CD4-positive, alpha-beta memory T cell (primary cell): ENCODE results near the gene CAMSAP1. TPM values are rescaled to one million over a fixed set of nuclear protein-coding genes. Genes with fewer than 3 reads are reported as not detected.
A peak's percentile ranks its signal among the peaks of the same experiment; 100 is the strongest.
"Not testable (repeated sequence)": the region's sequence is repeated elsewhere in the genome, so short reads cannot be mapped to it uniquely, and the experiment has no call there.

Source experiments
- CTCF ChIA-PET: fragments of 350-600 bp; sonication (Branson Sonifier 250); formaldehyde crosslinking; loops from one replicate; lab custom pipeline; 2021; ENCODE audit warnings: inconsistent platforms; ENCODE audit not compliant: partially characterized antibody; lab: Charles Lee
- POLR2A ChIA-PET: fragments of 350-600 bp; sonication (Branson Sonifier 250); formaldehyde crosslinking; loops from one replicate; lab custom pipeline; 2021; ENCODE audit not compliant: partially characterized antibody; lab: Charles Lee
- DNase-seq, 5 donors: peaks; one replicate each; pipeline versions ENCODE4 v3.0.0 to v3.0.0-alpha.2; 2020 to 2022; ENCODE audit warnings: mixed read lengths in 1 of 5
- H3K27ac ChIP-seq: one replicate; pipeline ENCODE4 v1.7.0; 2013; ENCODE audit warnings: low read depth, low read length
- H3K27me3 ChIP-seq: 2 replicates; pipeline ENCODE4 v1.7.0; 2013; ENCODE audit warnings: mild to moderate bottlenecking, low read length, moderate library complexity; ENCODE audit not compliant: insufficient read depth
- H3K36me3 ChIP-seq: 2 replicates; pipeline ENCODE4 v1.7.0; 2013; ENCODE audit warnings: mild to moderate bottlenecking, low read length, moderate library complexity; ENCODE audit not compliant: insufficient read depth
- H3K4me1 ChIP-seq: 2 replicates; pipeline ENCODE4 v1.7.0; 2013; ENCODE audit warnings: mild to moderate bottlenecking, low read length, moderate library complexity; ENCODE audit not compliant: insufficient read depth
- H3K4me3 ChIP-seq, 2 donors: one replicate each; pipeline ENCODE4 v1.7.0; 2013; ENCODE audit warnings: low read length in 2 of 2, mild to moderate bottlenecking in 1 of 2
- H3K9me3 ChIP-seq, 2 donors: one replicate each; pipeline ENCODE4 v1.7.0; 2013; ENCODE audit warnings: low read length in 2 of 2, control low read depth in 1 of 2; ENCODE audit not compliant: control insufficient read depth in 1 of 2
- H3K27ac Mint-ChIP-seq, 7 donors: one replicate each; pipeline ENCODE4 v1.8.0; 2020 to 2021; ENCODE audit warnings: mixed read lengths in 7 of 7, mild to moderate bottlenecking in 6 of 7, inconsistent platforms in 3 of 7, moderate library complexity in 3 of 7
- H3K27me3 Mint-ChIP-seq, 2 donors: one replicate each; pipeline ENCODE4 v1.8.0; 2020 to 2021; ENCODE audit warnings: mixed read lengths in 2 of 2
- H3K36me3 Mint-ChIP-seq, 2 donors: one replicate each; pipeline ENCODE4 v1.8.0; 2020 to 2021; ENCODE audit warnings: mixed read lengths in 2 of 2, inconsistent platforms in 1 of 2, mild to moderate bottlenecking in 1 of 2
- H3K4me1 Mint-ChIP-seq, 4 donors: one replicate each; pipeline ENCODE4 v1.8.0; 2020 to 2021; ENCODE audit warnings: mixed read lengths in 4 of 4, mild to moderate bottlenecking in 1 of 4
- H3K4me3 Mint-ChIP-seq, 8 donors: one replicate each; pipeline ENCODE4 v1.8.0; 2020 to 2021; ENCODE audit warnings: mixed read lengths in 8 of 8, mild to moderate bottlenecking in 7 of 8, moderate library complexity in 6 of 8, inconsistent platforms in 3 of 8
- H3K9me3 Mint-ChIP-seq, 8 donors: one replicate each; pipeline ENCODE4 v1.8.0; 2020 to 2021; ENCODE audit warnings: mixed read lengths in 8 of 8, mild to moderate bottlenecking in 5 of 8, inconsistent platforms in 3 of 8, moderate library complexity in 1 of 8
- intact Hi-C: fragments of 100-400 bp; cut with micrococcal nuclease; formaldehyde crosslinking; loops from one replicate; pipeline ENCODE4 v1.15.1; 2023
- polyA plus RNA-seq, 2 donors: library from polyadenylated mRNA; unstranded; fragments of 300-500 nt; fragmentation: Illumina TruSeq; gene quantifications; one replicate each; pipeline ENCODE4 v1.2.3, GENCODE V29; 2021
- total RNA-seq, 2 experiments: library from RNA; stranded (reverse); gene quantifications; one replicate each; pipeline ENCODE4 v1.2.3, GENCODE V29; 2021

Gene CAMSAP1
- total and polyA plus RNA-seq, 4 experiments from 2014 or later = 0.76 to 51.7 (median 22.5) TPM

DNA sequence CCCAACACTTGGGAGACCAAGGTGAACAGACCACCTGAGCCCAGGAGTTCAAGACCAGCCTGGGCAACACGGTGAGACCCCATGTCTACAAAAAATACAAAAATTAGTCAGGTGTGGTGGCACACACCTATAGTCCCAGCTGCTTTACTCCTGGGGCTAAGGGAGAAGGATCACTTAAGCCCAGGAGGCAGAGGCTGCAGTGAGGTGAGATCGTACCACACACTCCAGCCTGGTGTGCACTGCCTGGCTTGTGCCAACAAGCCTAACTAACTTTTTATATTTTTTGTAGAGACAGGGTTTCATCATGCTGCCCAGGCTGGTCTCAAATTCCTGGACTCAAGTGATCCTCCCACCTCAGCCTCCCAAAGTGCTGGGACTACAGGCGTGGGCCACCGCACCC, 43.5 kb upstream of the CAMSAP1 start:
- H3K4me1 ChIP-seq, H3K27ac Mint-ChIP-seq, DNase-seq, H3K4me1 Mint-ChIP-seq, H3K4me3 ChIP-seq, intact Hi-C loops, H3K9me3 ChIP-seq, H3K27me3 Mint-ChIP-seq, CTCF ChIA-PET, H3K27me3 ChIP-seq, H3K9me3 Mint-ChIP-seq, H3K4me3 Mint-ChIP-seq, H3K27ac ChIP-seq, POLR2A ChIA-PET: not testable (repeated sequence)
- H3K36me3 ChIP-seq = peaks cover 39% of the 10 kb centered on the region
- peaks cover 36 to 59% of the 10 kb centered on the region in 2 donors for H3K36me3 Mint-ChIP-seq

DNA sequence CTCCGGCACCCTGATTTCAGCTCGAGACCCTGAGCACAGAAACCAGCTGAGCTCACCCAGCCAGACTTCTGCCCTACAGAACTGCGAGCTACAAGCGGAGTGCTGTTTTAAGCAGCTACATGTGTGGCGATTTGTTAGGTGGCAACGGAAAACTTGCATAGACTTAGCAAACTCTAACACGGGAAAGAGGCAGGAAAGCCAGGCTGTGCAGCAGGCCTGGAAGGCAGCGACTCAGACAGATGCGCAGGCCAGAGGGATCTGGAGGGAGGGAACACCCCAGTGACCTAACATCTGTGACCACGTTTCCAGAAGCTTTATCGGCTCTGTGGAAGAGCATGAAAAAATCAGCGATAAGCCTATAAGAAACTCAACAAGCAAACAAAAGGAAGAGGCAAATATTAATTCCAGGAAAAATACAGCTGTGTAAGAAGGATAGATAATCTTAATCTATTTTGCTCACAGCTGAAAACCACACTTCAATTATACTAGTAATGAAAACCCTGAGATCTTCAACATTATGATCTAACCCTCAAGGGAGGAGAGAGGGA, 42.9 kb upstream of the CAMSAP1 start:
- H3K9me3 ChIP-seq = no peaks in the 10 kb centered on the region
- H3K27ac Mint-ChIP-seq = peak overlapping the region in 1 of 7 donors; percentile 85
- peaks cover 43 to 65% of the 10 kb centered on the region in 2 donors for H3K36me3 Mint-ChIP-seq
- intact Hi-C loops = no loop called here
- no peaks in the 10 kb centered on the region for H3K27me3 Mint-ChIP-seq
- DNase-seq = no peak
- H3K4me3 Mint-ChIP-seq = no peak overlapping the region
- no peaks in the 10 kb centered on the region for H3K27me3 ChIP-seq
- peaks cover 44% of the 10 kb centered on the region for H3K36me3 ChIP-seq
- ChIA-PET POLR2A (no interaction called here), CTCF (no interaction called here)
- no peaks in the 10 kb centered on the region for H3K4me1 ChIP-seq
- H3K27ac ChIP-seq = no peak overlapping the region
- no peak overlapping the region for H3K4me3 ChIP-seq
- peaks cover 0 to 5% (median 0%) of the 10 kb centered on the region in 4 donors for H3K4me1 Mint-ChIP-seq
- no peaks in the 10 kb centered on the region for H3K9me3 Mint-ChIP-seq

DNA sequence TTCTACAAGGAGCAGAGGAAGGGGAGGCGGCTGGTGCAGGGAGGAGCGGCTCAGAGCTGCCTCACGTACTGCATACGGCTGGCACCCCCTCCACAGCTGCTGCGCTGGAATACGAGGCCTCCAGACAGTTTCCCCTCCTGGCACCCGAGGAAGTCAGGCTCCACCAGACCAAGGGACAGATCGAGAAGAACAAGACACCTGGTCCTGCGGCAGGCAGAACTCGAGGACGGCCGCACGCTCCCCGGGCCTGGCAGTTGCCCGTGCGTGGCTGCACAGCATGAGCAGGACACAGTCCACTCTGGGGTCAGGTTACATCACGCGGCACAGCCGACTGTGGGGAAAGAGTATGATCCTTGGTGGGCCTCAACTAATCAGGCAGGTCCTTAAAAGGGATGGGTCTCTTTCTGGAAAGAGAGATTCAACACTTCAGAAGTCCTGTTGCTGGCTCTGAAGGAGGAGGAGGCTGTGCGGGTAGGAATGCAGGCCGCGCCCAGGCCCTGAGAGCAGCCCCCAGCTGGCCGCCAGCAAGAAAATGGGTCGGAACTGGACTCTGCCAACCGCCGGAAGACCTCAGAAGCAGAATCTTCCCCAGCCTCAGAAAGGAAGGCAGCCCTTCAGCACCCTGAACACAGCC, 42.3 kb upstream of the CAMSAP1 start:
- Mint-ChIP-seq H3K27me3 (no peaks in the 10 kb centered on the region), H3K27ac (no peak overlapping the region), H3K36me3 (peaks cover 47 to 65% of the 10 kb centered on the region in 2 donors), H3K4me1 (peaks cover 0 to 3% (median 0%) of the 10 kb centered on the region in 4 donors), H3K9me3 (no peaks in the 10 kb centered on the region), H3K4me3 (no peak overlapping the region)
- H3K9me3 ChIP-seq = no peaks in the 10 kb centered on the region
- H3K4me1 ChIP-seq = no peaks in the 10 kb centered on the region
- no peak overlapping the region for H3K4me3 ChIP-seq
- ChIA-PET CTCF (no interaction called here), POLR2A (interaction anchor here (0.6 kb wide), 1 partner anchor 96 kb away, joined by 3 read pairs; no protein-coding TSS in a partner anchor)
- no peak overlapping the region for H3K27ac ChIP-seq
- no peaks in the 10 kb centered on the region for H3K27me3 ChIP-seq
- no peak for DNase-seq
- H3K36me3 ChIP-seq = peaks cover 42% of the 10 kb centered on the region
- intact Hi-C loops = no loop called here

DNA sequence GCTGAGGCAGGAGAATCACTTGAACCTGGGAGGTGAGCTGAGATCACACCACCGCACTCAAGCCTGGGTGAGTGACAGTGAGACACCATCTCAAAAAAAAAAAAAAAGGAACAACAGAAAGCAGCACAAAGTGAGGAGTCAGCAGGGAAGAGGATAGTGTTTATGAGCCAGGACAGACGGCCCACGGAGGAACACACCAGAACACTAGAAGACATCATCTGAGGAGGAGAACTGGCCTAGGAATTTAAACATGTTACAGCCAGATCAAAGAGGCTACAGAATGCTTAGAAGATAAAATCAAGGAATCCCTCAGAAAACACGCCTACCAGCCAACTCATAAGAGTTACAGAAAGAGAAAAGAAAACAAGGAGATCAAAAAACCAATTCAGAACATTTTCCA, 41.6 kb upstream of the CAMSAP1 start:
- no peak for DNase-seq
- Histone ChIP-seq H3K36me3 (peaks cover 45% of the 10 kb centered on the region), H3K9me3 (no peaks in the 10 kb centered on the region), H3K4me3 (no peak overlapping the region), H3K27ac (no peak overlapping the region), H3K27me3 (no peaks in the 10 kb centered on the region), H3K4me1 (no peaks in the 10 kb centered on the region)
- Mint-ChIP-seq H3K36me3 (peaks cover 54 to 68% of the 10 kb centered on the region in 2 donors), H3K27me3 (no peaks in the 10 kb centered on the region), H3K4me3 (no peak overlapping the region), H3K9me3 (no peaks in the 10 kb centered on the region), H3K27ac (peak overlapping the region in 2 of 7 donors; percentile 13 to 47), H3K4me1 (peaks cover 0 to 3% (median 0%) of the 10 kb centered on the region in 4 donors)
- ChIA-PET POLR2A (no interaction called here), CTCF (no interaction called here)
- intact Hi-C loops = no loop called here

DNA sequence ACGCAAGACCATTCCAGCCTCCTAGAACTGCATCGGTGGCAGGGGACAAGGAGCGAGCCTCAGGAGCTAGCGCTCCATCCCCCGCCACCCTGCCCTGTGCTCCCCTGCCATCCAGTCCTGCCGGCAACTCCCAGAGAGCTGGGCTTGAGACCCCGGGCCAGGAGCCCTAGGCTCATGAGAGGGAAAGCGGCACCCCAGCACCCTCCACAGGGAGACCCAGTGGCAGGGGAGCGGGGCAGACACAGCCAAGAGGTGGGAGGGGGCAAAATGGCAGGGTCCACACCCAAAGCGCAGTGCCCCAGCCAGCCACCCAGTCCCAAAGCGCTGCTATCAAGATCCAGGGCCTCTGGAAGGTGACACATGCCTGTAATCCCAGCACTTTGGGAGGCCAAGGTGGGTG, 41.1 kb upstream of the CAMSAP1 start:
- no peaks in the 10 kb centered on the region for H3K9me3 Mint-ChIP-seq

DNA sequence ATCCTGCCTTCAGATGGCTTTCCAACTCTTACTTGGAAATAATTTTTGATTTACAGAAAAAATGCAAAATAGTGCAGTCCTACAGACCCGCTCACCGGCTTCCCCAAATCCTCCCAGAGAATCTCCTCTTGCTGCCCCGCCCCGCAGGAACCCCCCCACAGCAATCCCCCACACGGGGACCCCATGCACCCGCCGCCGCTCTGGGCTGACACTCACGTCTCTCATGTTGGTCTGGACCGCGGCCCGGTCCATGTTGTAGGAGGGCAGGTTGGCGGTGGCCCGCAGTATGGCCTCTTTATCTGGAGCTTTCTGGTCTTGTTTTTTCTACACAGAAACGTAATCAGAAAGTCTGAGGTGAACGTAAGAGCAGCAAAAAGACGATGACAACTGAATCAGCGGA, 40.2 kb upstream of the CAMSAP1 start:
- no peak overlapping the region for H3K4me3 Mint-ChIP-seq
- no peak overlapping the region for H3K27ac Mint-ChIP-seq
- Histone ChIP-seq H3K27me3 (no peaks in the 10 kb centered on the region), H3K9me3 (no peaks in the 10 kb centered on the region), H3K27ac (no peak overlapping the region), H3K4me1 (no peaks in the 10 kb centered on the region), H3K36me3 (peaks cover 42% of the 10 kb centered on the region), H3K4me3 (no peak overlapping the region)
- no peak for DNase-seq
- ChIA-PET POLR2A (no interaction called here), CTCF (no interaction called here)
- peaks cover 58 to 72% of the 10 kb centered on the region in 2 donors for H3K36me3 Mint-ChIP-seq
- intact Hi-C loops = no loop called here
- H3K27me3 Mint-ChIP-seq = no peaks in the 10 kb centered on the region
- H3K9me3 Mint-ChIP-seq = no peaks in the 10 kb centered on the region
- peaks cover 0 to 3% (median 0%) of the 10 kb centered on the region in 4 donors for H3K4me1 Mint-ChIP-seq

More for the DNA sequence above, 41.1 kb upstream of the CAMSAP1 start:
- ChIA-PET CTCF (no interaction called here), POLR2A (no interaction called here)
- H3K4me3 Mint-ChIP-seq = no peak overlapping the region
- H3K27me3 Mint-ChIP-seq = no peaks in the 10 kb centered on the region
- H3K4me1 Mint-ChIP-seq = peaks cover 0 to 3% (median 0%) of the 10 kb centered on the region in 4 donors
- intact Hi-C loops = no loop called here
- no peak overlapping the region for H3K27ac ChIP-seq
- no peak overlapping the region for H3K27ac Mint-ChIP-seq
- H3K36me3 ChIP-seq = peaks cover 45% of the 10 kb centered on the region
- no peaks in the 10 kb centered on the region for H3K4me1 ChIP-seq
- H3K36me3 Mint-ChIP-seq = peaks cover 59 to 70% of the 10 kb centered on the region in 2 donors
- H3K4me3 ChIP-seq = no peak overlapping the region
- no peaks in the 10 kb centered on the region for H3K9me3 ChIP-seq
- H3K27me3 ChIP-seq = no peaks in the 10 kb centered on the region
- DNase-seq = no peak

DNA sequence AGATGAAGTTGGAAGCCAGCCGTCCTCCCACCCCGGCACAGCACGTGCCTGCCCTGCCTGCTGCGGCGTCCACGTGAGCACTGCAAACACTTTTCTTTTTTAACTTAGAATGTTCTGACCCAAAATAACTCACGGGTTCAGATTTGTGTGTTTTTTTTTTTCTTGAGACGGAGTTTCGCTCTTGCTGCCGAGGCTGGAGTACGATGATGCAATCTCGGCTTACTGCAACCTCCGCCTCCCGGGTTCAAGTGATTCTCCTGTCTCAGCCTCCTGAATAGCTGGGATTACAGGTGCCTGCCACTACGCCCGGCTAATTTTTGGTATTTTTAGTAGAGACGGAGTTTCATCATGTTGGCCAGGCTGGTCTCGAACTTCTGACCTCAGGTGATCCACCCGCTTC, 39.8 kb upstream of the CAMSAP1 start:
- H3K27ac Mint-ChIP-seq = not testable (repeated sequence)

More for the DNA sequence above, 39.8 kb upstream of the CAMSAP1 start:
- H3K27ac ChIP-seq, DNase-seq, H3K4me1 Mint-ChIP-seq, CTCF ChIA-PET, H3K4me1 ChIP-seq, H3K4me3 Mint-ChIP-seq, H3K27me3 ChIP-seq, H3K9me3 ChIP-seq, H3K9me3 Mint-ChIP-seq, H3K27me3 Mint-ChIP-seq, POLR2A ChIA-PET, H3K4me3 ChIP-seq, intact Hi-C loops: not testable (repeated sequence)
- H3K36me3 Mint-ChIP-seq = peaks cover 55 to 69% of the 10 kb centered on the region in 2 donors
- peaks cover 37% of the 10 kb centered on the region for H3K36me3 ChIP-seq
